PC-3 (cell line): ENCODE data around the gene OR6V1. TPM values are rescaled to one million over a fixed set of nuclear protein-coding genes. Genes with fewer than 3 reads are reported as not detected.

Experiments used
- ATAC-seq: fragments of 200-7000 bp; cut with Tn5 transposase; 2 replicates; pipeline ENCODE4 v1.9.1; 2020; ENCODE audit warnings: mild to moderate bottlenecking, moderate library complexity
- BruUV-seq: library from RNA; stranded (reverse); fragments of 400-500 nt; replicated peaks from 2 replicates; lab custom pipeline; 2021; lab: Mats Ljungman, UMichigan
- CTCF ChIA-PET: fragments of 300-600 bp; sonication (Branson Sonifier 250); formaldehyde crosslinking; loops from one replicate; lab custom pipeline; 2022; ENCODE audit warnings: antibody characterized with exemption; lab: Charles Lee
- POLR2A ChIA-PET: fragments of 300-600 bp; sonication (Branson Sonifier 250); formaldehyde crosslinking; loops from one replicate; lab custom pipeline; 2022; ENCODE audit warnings: antibody characterized with exemption; ENCODE audit not compliant: unreplicated experiment; lab: Charles Lee
- DNase-seq: peaks from one replicate; pipeline ENCODE4 v3.0.0-alpha.2; 2015
- H2AFZ ChIP-seq: fragments of 300-600 bp; sonication (generic); 2 replicates; pipeline ENCODE4 v1.6.0; 2016; ENCODE audit warnings: antibody characterized with exemption, low read length
- H3F3A ChIP-seq: fragments of 300-600 bp; sonication (generic); one replicate; pipeline ENCODE4 v1.6.0; 2017; ENCODE audit warnings: antibody characterized with exemption, low read length, control low read depth, mild to moderate bottlenecking; ENCODE audit not compliant: unreplicated experiment
- H3K27ac ChIP-seq: fragments of 300-600 bp; sonication (generic); 2 replicates; pipeline ENCODE4 v1.5.1; 2016; ENCODE audit warnings: mild to moderate bottlenecking, low read length
- H3K27me3 ChIP-seq: fragments of 300-600 bp; sonication (generic); 2 replicates; pipeline ENCODE4 v1.6.1; 2016; ENCODE audit warnings: low read length, mixed read lengths
- H3K36me3 ChIP-seq: fragments of 300-600 bp; sonication (generic); 2 replicates; pipeline ENCODE4 v1.6.1; 2016; ENCODE audit warnings: low read depth, mixed run types, low read length, mixed read lengths
- H3K4me1 ChIP-seq: fragments of 300-600 bp; sonication (generic); 2 replicates; pipeline ENCODE4 v1.5.1; 2016; ENCODE audit warnings: low read length; ENCODE audit not compliant: insufficient read depth
- H3K4me2 ChIP-seq: fragments of 300-600 bp; sonication (generic); 2 replicates; pipeline ENCODE4 v1.6.0; 2016; ENCODE audit warnings: low read length
- H3K4me3 ChIP-seq: fragments of 300-600 bp; sonication (generic); 2 replicates; pipeline ENCODE4 v1.5.1; 2016; ENCODE audit warnings: mild to moderate bottlenecking, low read length, mixed read lengths
- H3K79me2 ChIP-seq: fragments of 300-600 bp; sonication (generic); 2 replicates; pipeline ENCODE4 v1.6.1; 2017; ENCODE audit warnings: low read length, mixed read lengths
- H3K9ac ChIP-seq: fragments of 300-600 bp; sonication (generic); 2 replicates; pipeline ENCODE4 v1.6.0; 2016; ENCODE audit warnings: mild to moderate bottlenecking, low read length
- H3K9me2 ChIP-seq: fragments of 300-600 bp; sonication (generic); replicated peaks from 2 replicates; pipeline ENCODE4 v1.6.1; 2016; ENCODE audit warnings: mixed run types, low read length, mixed read lengths
- H3K9me3 ChIP-seq: fragments of 300-600 bp; sonication (generic); 2 replicates; pipeline ENCODE4 v1.6.1; 2016; ENCODE audit warnings: low read length, mixed read lengths
- H4K20me1 ChIP-seq: fragments of 300-600 bp; sonication (generic); 2 replicates; pipeline ENCODE4 v1.6.1; 2016; ENCODE audit warnings: low read length, mixed read lengths
- CTCF ChIP-seq: fragments of 300-600 bp; sonication (generic); conservative IDR thresholded peaks from 2 replicates; pipeline ENCODE4 v1.5.1; 2017; ENCODE audit warnings: antibody characterized with exemption, low read depth, mild to moderate bottlenecking, low read length
- EZH2 ChIP-seq: fragments of 300-600 bp; sonication (generic); IDR thresholded peaks from one replicate; pipeline ENCODE4 v1.6.1; 2017; ENCODE audit warnings: antibody characterized with exemption, mild to moderate bottlenecking, low read length; ENCODE audit not compliant: unreplicated experiment
- EZH2phosphoT487 ChIP-seq: fragments of 300-600 bp; sonication (generic); IDR thresholded peaks from 2 replicates; pipeline ENCODE4 v1.6.1; 2018; ENCODE audit warnings: mild to moderate bottlenecking, antibody characterized with exemption, low read length, borderline replicate concordance
- intact Hi-C: fragments of 100-400 bp; cut with micrococcal nuclease; formaldehyde crosslinking; loops from 2 replicates; pipeline ENCODE4 v1.9.0; 2023
- total RNA-seq: library from RNA; depleted of rRNA; stranded (reverse); fragments of >200 nt; gene quantifications from 2 replicates; pipeline ENCODE4 v1.2.3, GENCODE V29; 2014

OR6V1 gene
- total RNA-seq, 1 experiment from 2014 or later, result not detected

- Histone ChIP-seq H3K27me3 (peaks cover 6% of the 10 kb centered on the region; the same call in 1 of the 2 replicates), H3K36me3 (no peaks in the 10 kb centered on the region), H4K20me1 (no peaks in the 10 kb centered on the region), H3K4me2 (no peak overlapping the region), H3F3A (no peaks in the 10 kb centered on the region), H3K79me2 (no peaks in the 10 kb centered on the region), H3K4me3 (no peak overlapping the region), H3K4me1 (peaks cover 8% of the 10 kb centered on the region), H3K9me2 (no peaks in the 10 kb centered on the region), H3K9me3 (no peaks in the 10 kb centered on the region), H3K9ac (no peak overlapping the region), H3K27ac (no peak overlapping the region), H2AFZ (no peak overlapping the region)
- BruUV-seq, result no TSS peak
- ATAC-seq, result no peak
- POLR2A ChIA-PET, result no interaction called here
- DNase-seq, result no peak
- intact Hi-C loops, result no loop called here
- TF ChIP-seq EZH2, result no peak
- no peak for TF ChIP-seq EZH2phosphoT487
- no peak for TF ChIP-seq CTCF
- CTCF ChIA-PET, result no interaction called here
Measured at GRCh38 chr7:143018931-143019330, 33.2 kb upstream of the OR6V1 start.

- ATAC-seq, result no peak
- CTCF ChIA-PET, result no interaction called here
Measured at GRCh38 chr7:143023047-143023446, 29.1 kb upstream of the OR6V1 start.

GRCh38 chr7:143025371-143025770, 26.8 kb upstream of the OR6V1 start:
- peaks cover 58% of the 10 kb centered on the region for H3K27me3 ChIP-seq
- intact Hi-C loops, result no loop called here
- H3K4me3 ChIP-seq, result no peak overlapping the region
- H3K9ac ChIP-seq, result no peak overlapping the region
- no peaks in the 10 kb centered on the region for H3K9me3 ChIP-seq
- CTCF ChIA-PET, result no interaction called here
- POLR2A ChIA-PET, result interaction anchor here (0.6 kb wide), 1 partner anchor 627 kb away, joined by 3 read pairs; no protein-coding TSS in a partner anchor
- TF ChIP-seq EZH2 (no peak), CTCF (no peak), EZH2phosphoT487 (no peak)
- no peak overlapping the region for H3K27ac ChIP-seq
- no peak overlapping the region for H2AFZ ChIP-seq
- no TSS peak for BruUV-seq
- H4K20me1 ChIP-seq, result no peaks in the 10 kb centered on the region
- no peaks in the 10 kb centered on the region for H3K9me2 ChIP-seq
- H3F3A ChIP-seq, result no peaks in the 10 kb centered on the region
- H3K4me1 ChIP-seq, result no peaks in the 10 kb centered on the region
- ATAC-seq (no peak; the same call in 1 of the 2 replicates), DNase-seq (no peak)
- no peaks in the 10 kb centered on the region for H3K79me2 ChIP-seq
- H3K4me2 ChIP-seq, result no peak overlapping the region
- H3K36me3 ChIP-seq, result no peaks in the 10 kb centered on the region

More at GRCh38 chr7:143023047-143023446, 29.1 kb upstream of the OR6V1 start:
- H4K20me1 ChIP-seq, result no peaks in the 10 kb centered on the region
- intact Hi-C loops, result no loop called here
- H3K4me3 ChIP-seq, result no peak overlapping the region
- H3K27ac ChIP-seq, result no peak overlapping the region
- no peaks in the 10 kb centered on the region for H3K9me3 ChIP-seq
- H3K4me1 ChIP-seq, result no peaks in the 10 kb centered on the region
- no peak overlapping the region for H2AFZ ChIP-seq
- no peak overlapping the region for H3K4me2 ChIP-seq
- H3F3A ChIP-seq, result no peaks in the 10 kb centered on the region
- H3K79me2 ChIP-seq, result no peaks in the 10 kb centered on the region
- POLR2A ChIA-PET, result no interaction called here
- peaks cover 41% of the 10 kb centered on the region for H3K27me3 ChIP-seq
- no peak for TF ChIP-seq EZH2
- DNase-seq, result no peak
- no peaks in the 10 kb centered on the region for H3K36me3 ChIP-seq
- BruUV-seq, result no TSS peak
- H3K9ac ChIP-seq, result no peak overlapping the region
- no peaks in the 10 kb centered on the region for H3K9me2 ChIP-seq
